ENCODE measurements around the gene BEND7.
"Not testable (repeated sequence)": the region's sequence is repeated elsewhere in the genome, so short reads cannot be mapped to it uniquely, and the experiment has no call there.

BEND7 gene

GRCh38 chr10:13528875-13529713 is at the start of gene BEND7:
TSS of gene BEND7 (minus strand) at chr10:13529014. CDS start at chr10:13528533, 481 bp downstream.
- H3K4me3 ChIP-seq (ENCODE audit: low read length): peak within 1 kb of the TSS; percentile 25

GRCh38 chr10:13573960-13574359 is 45.1 kb upstream of the BEND7 start:
- no peak overlapping the region for H3K4me3 ChIP-seq (ENCODE audit: low read length)
- TF ChIP-seq ZNF274 (IDR thresholded peaks at IDR 0.05; ENCODE audit: low read depth, low read length): no peak

More at GRCh38 chr10:13528875-13529713, at the start of gene BEND7:
- TF ChIP-seq ZNF274 (IDR thresholded peaks at IDR 0.05; ENCODE audit: low read depth, low read length): no peak

DNA sequence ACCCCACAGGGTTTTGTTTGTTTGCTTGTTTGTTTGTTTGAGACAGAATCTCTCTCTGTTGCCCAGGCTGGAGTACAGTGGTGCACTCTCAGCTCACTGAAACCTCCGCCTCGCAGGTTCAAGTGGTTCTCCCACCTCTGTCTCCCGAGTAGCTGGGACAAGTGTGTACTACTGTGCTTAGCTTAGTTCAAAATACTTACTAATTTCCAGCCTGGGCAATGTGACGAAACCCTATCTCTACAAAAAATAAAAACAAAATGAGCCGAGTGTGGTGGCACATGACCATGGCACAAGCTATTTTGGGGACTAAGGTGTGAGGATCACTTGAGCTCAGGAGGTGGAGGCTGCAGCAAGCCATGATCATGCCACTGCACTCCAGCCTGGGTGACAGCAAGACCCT is 42.7 kb upstream of the BEND7 start:
- no peak for TF ChIP-seq ZNF274 (IDR thresholded peaks at IDR 0.05; ENCODE audit: low read depth, low read length)
- no peak overlapping the region for H3K4me3 ChIP-seq (ENCODE audit: low read length)

DNA sequence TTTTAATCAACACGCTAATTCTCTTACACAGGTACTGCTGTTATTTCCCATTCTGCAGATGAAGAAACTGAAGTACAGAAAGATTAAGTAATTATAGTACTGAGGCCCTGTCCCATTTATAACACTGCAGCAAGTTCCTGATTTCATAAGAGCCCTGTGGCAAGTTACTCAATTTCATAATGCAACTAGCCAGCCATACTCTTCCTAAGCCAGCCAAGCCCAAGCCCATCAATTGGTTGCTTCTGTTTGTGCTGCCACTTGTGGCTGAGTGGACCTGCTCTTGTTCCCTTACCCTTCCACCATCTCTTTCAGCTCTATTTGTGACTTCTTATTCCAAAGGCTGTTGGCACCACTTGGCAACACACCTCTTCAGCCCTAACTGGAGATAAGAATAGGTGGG is 38.2 kb upstream of the BEND7 start:
- TF ChIP-seq ZNF274 (IDR thresholded peaks at IDR 0.05; ENCODE audit: low read depth, low read length): no peak
- no peak overlapping the region for H3K4me3 ChIP-seq (ENCODE audit: low read length)

- H3K4me3 ChIP-seq (ENCODE audit: low read length): no peak overlapping the region
- no peak for TF ChIP-seq ZNF274 (IDR thresholded peaks at IDR 0.05; ENCODE audit: low read depth, low read length)
Observed at GRCh38 chr10:13564576-13564975, 35.8 kb upstream of the BEND7 start.

DNA sequence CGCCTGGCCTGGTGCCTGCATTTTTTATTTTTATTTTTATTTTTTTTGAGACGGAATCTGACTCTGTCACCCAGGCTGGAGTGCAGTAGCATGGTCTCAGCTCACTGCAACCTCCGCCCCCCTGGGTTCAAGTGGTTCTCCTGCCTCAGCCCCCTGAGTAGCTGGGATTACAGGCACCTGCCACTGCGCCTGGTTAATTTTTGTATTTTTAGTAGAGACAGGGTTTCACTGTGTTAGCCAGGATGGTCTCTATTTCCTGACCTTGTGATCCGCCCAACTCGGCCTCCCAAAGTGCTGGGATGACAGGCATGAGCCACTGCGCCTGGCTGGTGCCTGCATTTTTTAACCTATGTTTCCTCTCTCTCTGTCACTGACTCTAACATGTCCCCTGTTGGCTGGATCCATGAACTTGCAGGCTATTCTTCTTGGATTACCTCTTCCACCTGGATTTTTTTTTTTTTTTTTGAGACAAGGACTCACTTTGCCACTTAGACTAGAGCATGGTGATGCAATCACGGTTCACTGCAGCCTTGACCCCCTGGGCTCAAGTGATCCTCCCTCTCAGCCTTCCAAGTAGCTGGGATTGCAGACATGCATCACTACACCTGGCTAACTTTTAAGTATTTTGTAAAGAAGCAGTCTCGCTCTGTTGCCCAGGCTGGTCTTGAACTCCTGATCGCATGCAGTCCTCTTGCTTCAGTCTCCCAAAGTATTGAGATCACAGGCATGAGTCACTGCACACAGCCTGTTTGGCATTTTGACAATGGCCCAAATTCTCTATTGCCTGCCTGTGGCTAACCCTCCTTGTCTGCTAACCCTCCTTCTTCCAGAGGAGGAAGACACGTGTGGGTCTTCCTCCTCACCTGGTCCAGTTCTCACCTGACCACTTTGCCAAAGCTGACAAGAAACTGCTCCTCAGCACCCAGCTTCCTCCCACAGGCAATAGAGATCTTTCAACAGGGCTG is 34.9 kb upstream of the BEND7 start:
- TF ChIP-seq ZNF274 (IDR thresholded peaks at IDR 0.05; ENCODE audit: low read depth, low read length): no peak
- no peak overlapping the region for H3K4me3 ChIP-seq (ENCODE audit: low read length)

- H3K4me3 ChIP-seq (ENCODE audit: low read length): no peak overlapping the region
- TF ChIP-seq ZNF274 (IDR thresholded peaks at IDR 0.05; ENCODE audit: low read depth, low read length): no peak
Observed at GRCh38 chr10:13560597-13560996, 31.8 kb upstream of the BEND7 start.

GRCh38 chr10:13559124-13559700 is 30.4 kb upstream of the BEND7 start:
- TF ChIP-seq ZNF274 (IDR thresholded peaks at IDR 0.05; ENCODE audit: low read depth, low read length): no peak
- H3K4me3 ChIP-seq (ENCODE audit: low read length): no peak overlapping the region

DNA sequence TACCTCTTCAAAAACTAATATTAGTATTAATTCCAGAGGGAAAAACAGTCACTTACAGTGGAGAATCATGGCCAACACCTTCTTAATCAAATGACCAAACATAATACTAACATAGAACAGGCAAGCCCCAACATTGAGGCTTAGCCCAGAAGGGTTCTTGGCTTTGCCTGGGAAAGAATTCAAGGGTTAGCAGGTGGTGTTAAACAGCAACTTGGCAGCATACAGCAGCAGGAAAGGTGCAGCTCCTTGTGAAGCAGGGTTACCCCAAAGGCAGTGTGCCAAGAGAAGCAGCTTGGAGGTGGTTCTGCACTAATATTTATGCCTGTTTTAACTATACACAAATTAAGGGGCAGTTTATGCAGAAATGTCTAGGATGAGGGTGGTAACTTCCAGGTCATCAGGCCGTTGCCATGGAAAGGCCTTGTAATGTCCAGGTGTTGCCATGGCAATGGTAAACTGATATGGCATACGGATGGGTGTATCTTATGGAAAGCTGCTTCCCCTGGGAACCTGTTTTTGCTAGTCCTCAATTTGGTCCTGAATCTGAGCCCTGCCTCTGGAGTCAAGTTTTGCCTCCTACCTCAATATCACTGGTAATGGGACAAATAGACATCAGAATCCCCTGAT is 27.2 kb upstream of the BEND7 start:
- H3K4me3 ChIP-seq (ENCODE audit: low read length): no peak overlapping the region

DNA sequence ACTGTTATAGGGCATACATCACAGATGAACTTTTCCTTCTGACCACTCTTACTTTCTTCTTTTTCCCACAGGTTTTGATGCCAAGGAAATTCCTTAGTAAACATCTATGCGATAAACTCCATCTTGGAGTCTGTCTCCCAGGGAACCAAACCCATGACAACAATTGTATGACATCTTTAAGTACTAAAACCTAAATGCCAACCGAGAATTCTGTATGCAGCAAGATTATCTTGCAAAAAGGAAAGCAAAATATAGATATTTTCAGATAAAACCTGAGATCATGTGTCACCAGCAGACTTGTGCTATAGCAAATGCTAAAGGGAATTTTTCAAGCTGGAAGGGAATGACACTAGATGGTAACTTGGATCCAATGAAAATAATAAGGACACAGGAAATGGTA is 22.0 kb upstream of the BEND7 start:
- no peak for TF ChIP-seq ZNF274 (IDR thresholded peaks at IDR 0.05; ENCODE audit: low read depth, low read length)
- no peak overlapping the region for H3K4me3 ChIP-seq (ENCODE audit: low read length)

More for the DNA sequence above, 27.2 kb upstream of the BEND7 start:
- no peak for TF ChIP-seq ZNF274 (IDR thresholded peaks at IDR 0.05; ENCODE audit: low read depth, low read length)

DNA sequence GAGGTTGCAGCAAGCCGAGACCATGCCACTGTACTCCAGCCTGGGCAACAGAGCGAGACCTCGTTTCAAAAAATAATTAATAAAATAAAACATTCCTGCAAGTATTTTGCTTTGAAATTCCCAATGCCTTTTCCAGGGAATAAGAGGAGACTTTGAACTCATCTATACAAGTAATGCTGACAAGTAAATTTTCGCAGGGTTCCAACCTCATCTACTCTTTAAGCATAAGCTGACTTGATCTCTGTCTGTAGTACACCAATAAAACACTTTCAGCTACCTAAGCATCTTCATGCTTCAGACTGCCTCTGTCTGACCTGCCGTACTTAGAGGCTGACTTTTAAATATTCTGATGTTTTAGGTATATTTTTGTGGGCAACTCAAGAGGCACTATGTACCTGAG is 13.7 kb upstream of the BEND7 start:
- H3K4me3 ChIP-seq (ENCODE audit: low read length): no peak overlapping the region
- no peak for TF ChIP-seq ZNF274 (IDR thresholded peaks at IDR 0.05; ENCODE audit: low read depth, low read length)

DNA sequence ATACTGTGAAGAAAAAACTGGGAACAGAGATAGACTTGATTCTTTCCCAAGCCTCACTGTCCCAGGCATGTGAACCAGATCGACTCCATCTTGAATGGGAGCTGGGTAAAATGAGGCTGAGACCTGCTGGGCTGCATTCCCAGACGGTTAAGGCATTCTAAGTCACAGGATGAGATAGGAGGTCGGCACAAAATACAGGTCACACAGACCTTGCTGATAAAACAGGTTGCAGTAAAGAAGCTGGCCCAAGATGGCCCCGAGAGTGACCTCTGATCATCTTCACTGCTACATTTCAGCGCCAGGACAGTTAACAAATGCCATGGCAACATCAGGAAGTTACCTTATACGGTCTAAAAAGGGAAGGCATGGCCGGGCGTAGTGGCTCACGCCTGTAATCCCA is 9.2 kb upstream of the BEND7 start:
- H3K4me3 ChIP-seq (ENCODE audit: low read length): not testable (repeated sequence)

DNA sequence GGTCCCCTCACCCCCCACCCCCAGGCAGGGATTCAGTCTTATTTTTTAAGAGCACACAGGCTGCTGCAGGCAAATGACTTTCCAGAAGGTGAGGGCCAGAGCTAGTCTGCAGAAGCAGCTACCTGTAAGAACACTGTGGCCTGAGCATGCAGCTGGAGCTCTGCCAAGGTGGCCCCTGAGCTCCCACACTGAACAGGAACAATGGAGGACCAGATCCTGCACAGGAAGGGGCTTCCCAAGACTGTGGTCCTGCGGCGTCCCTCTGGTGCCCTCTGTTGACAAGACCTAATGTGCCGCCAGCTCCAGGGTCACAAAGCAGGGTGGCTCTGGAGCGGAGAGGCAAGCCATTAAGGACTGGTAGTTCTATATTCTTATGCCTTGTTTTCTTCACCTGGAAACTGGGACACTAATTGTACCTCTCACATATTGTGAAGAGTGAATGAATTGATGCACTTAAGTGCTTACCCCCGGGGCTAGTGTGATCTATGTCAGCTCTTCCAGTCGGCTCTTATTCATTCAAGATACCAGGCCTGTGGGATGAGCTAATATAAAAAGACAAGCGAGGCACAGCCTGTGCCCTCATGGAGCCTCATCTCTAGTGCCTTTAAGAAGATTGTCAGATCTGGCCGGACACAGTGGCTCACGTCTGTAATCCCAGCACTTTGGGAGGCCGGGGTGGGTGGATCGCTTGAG is 8.0 kb upstream of the BEND7 start:
- TF ChIP-seq ZNF274 (IDR thresholded peaks at IDR 0.05; ENCODE audit: low read depth, low read length): no peak
- H3K4me3 ChIP-seq (ENCODE audit: low read length): no peak overlapping the region
